HepG2 (cell line): ENCODE results near the gene CCDC38. TPM values are rescaled to one million over a fixed set of nuclear protein-coding genes. Genes with fewer than 3 reads are reported as not detected.

ENCODE experiments used
- ATF7-NPFF ChIP-seq: sonication (generic); formaldehyde crosslinking; IDR thresholded peaks from 2 replicates; pipeline ENCODE4 v1.8.1; 2023; ENCODE audit warnings: mild to moderate bottlenecking, low read depth, missing genetic modification reagents, moderate library complexity
- CEBPG ChIP-seq: IDR thresholded peaks from 2 replicates; pipeline ENCODE4 v1.6.1; 2016
- FOSL2 ChIP-seq: sonication (generic); formaldehyde crosslinking; IDR thresholded peaks from 2 replicates; pipeline ENCODE4 v1.4.0; 2020; ENCODE audit warnings: missing genetic modification reagents
- HNF4A ChIP-seq: sonication (generic); formaldehyde crosslinking; IDR thresholded peaks from 2 replicates; pipeline ENCODE4 v1.4.0; 2020; ENCODE audit warnings: missing genetic modification reagents
- HOXA9 ChIP-seq: sonication (generic); formaldehyde crosslinking; IDR thresholded peaks from 2 replicates; pipeline ENCODE4 v1.8.1; 2022; ENCODE audit warnings: missing genetic modification reagents, mild to moderate bottlenecking, moderate library complexity, borderline replicate concordance
- IRF2 ChIP-seq: IDR thresholded peaks from 2 replicates; pipeline ENCODE4 v1.6.1; 2018; ENCODE audit warnings: missing genetic modification reagents, missing compliant biosample characterization
- KAT8 ChIP-seq: IDR thresholded peaks from 2 replicates; pipeline ENCODE4 v1.6.1; 2016; ENCODE audit warnings: missing genetic modification reagents, missing compliant biosample characterization
- KLF9 ChIP-seq: IDR thresholded peaks from 2 replicates; pipeline ENCODE4 v1.6.1; 2016; ENCODE audit warnings: low read depth
- NFIB ChIP-seq: sonication (generic); formaldehyde crosslinking; IDR thresholded peaks from 2 replicates; pipeline ENCODE4 v1.9.0; 2021; ENCODE audit warnings: missing genetic modification reagents, mild to moderate bottlenecking, borderline replicate concordance
- PAXIP1 ChIP-seq: sonication (generic); formaldehyde crosslinking; conservative IDR thresholded peaks from 2 replicates; pipeline ENCODE4 v1.4.0; 2020; ENCODE audit warnings: mild to moderate bottlenecking, missing genetic modification reagents, moderate library complexity
- PITX1 ChIP-seq: sonication (generic); formaldehyde crosslinking; IDR thresholded peaks from 2 replicates; pipeline ENCODE4 v1.5.1; 2020; ENCODE audit warnings: mild to moderate bottlenecking, missing genetic modification reagents
- POLR2G ChIP-seq: fragments of 200-400 bp; formaldehyde crosslinking; IDR thresholded peaks from 2 replicates; pipeline ENCODE4 v1.6.1; 2018; ENCODE audit warnings: mild to moderate bottlenecking, low read depth, low read length, moderate library complexity
- SP1 ChIP-seq, 2 experiments: fragments of 450-650 bp in 1 of 2; sonication (generic) in 1 of 2; formaldehyde crosslinking in 1 of 2; IDR thresholded peaks; 2 replicates each; pipeline versions ENCODE4 v1.4.0 to v1.6.1; 2016 to 2020; ENCODE audit warnings: missing genetic modification reagents in 1 of 2
- ZFP82 ChIP-seq: sonication (generic); formaldehyde crosslinking; IDR thresholded peaks from 2 replicates; pipeline ENCODE4 v1.5.1; 2020; ENCODE audit warnings: mild to moderate bottlenecking, missing genetic modification reagents, borderline replicate concordance
- ZKSCAN8 ChIP-seq: IDR thresholded peaks from 2 replicates; pipeline ENCODE4 v1.6.1; 2016; ENCODE audit warnings: borderline replicate concordance, missing genetic modification reagents, missing compliant biosample characterization
- ZNF136 ChIP-seq: sonication (generic); formaldehyde crosslinking; IDR thresholded peaks from 2 replicates; pipeline ENCODE4 v1.8.1; 2022; ENCODE audit warnings: low read depth, mild to moderate bottlenecking, moderate library complexity, missing genetic modification reagents
- ZNF224 ChIP-seq: sonication (generic); formaldehyde crosslinking; IDR thresholded peaks from 2 replicates; pipeline ENCODE4 v1.5.0; 2020; ENCODE audit warnings: mild to moderate bottlenecking, missing genetic modification reagents
- ZNF414 ChIP-seq: sonication (generic); formaldehyde crosslinking; IDR thresholded peaks from 2 replicates; pipeline ENCODE4 v1.5.0; 2020; ENCODE audit warnings: missing genetic modification reagents
- ZNF607 ChIP-seq: sonication (generic); formaldehyde crosslinking; IDR thresholded peaks from 2 replicates; pipeline ENCODE4 v1.5.1; 2020; ENCODE audit warnings: missing genetic modification reagents, mild to moderate bottlenecking, borderline replicate concordance
- ZNF770 ChIP-seq: sonication (generic); formaldehyde crosslinking; IDR thresholded peaks from 2 replicates; pipeline ENCODE4 v1.5.0; 2020; ENCODE audit warnings: mild to moderate bottlenecking, missing genetic modification reagents
- polyA plus RNA-seq, 8 experiments: library from polyadenylated mRNA; depleted of rRNA in 3 of 8; stranded (reverse) in 7 of 8; unstranded in 1 of 8; fragments of >200 nt; fragmentation: Illumina TruSeq in 4 of 8; extraction: Trizol in 4 of 8; gene quantifications; 2 replicates each; pipeline versions ENCODE4 v1.2.1 to v1.2.3, GENCODE V29; 2011 to 2016; ENCODE audit warnings: low read depth in 4 of 8, missing spikeins in 1 of 8, mixed read lengths in 1 of 8; ENCODE audit not compliant: insufficient read depth in 1 of 8
- total RNA-seq, 5 experiments: library from RNA; depleted of rRNA; stranded (reverse); fragments of >200 nt; fragmentation: Illumina TruSeq; extraction: Trizol; gene quantifications; 2 replicates each; pipeline ENCODE4 v1.2.3, GENCODE V29; 2016; ENCODE audit warnings: low read depth in 1 of 5
- TF ChIP-seq, protein P1 (sequence below): sonication (generic); formaldehyde crosslinking; IDR thresholded peaks from 2 replicates; pipeline ENCODE4 v1.5.0; 2020; ENCODE audit warnings: missing genetic modification reagents
- TF ChIP-seq, protein P2 (sequence below): sonication (generic); formaldehyde crosslinking; IDR thresholded peaks from 2 replicates; pipeline ENCODE4 v1.4.0; 2020; ENCODE audit warnings: missing genetic modification reagents

The CCDC38 gene
- total and polyA plus RNA-seq, 2 of the 13 experiments (the other 11 are each of a cell fraction or from before 2014, with no cell fraction given): 0.24 to 0.32 TPM

DNA sequence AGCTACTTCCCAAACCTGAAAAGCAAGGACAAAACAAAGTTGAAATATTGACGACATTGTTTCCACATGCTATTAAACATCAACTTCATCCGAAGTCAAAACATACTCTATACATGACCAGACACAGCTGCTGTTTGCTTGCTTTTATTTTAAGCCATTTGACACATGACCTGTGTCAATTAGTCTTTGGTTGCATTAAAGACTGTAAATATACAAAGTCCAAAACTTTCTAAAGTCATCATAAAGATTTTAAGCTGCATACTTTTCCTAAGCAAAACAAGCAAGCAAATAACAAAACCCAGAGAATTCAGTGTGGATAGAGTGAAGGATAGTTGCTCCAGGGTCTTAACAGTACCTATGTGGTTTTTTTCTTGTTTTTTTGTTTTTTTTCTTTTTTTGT, 31.9 kb upstream of the CCDC38 start (continued):
- no peak for TF ChIP-seq ATF7-NPFF (CRISPR knock-in tag)
- TF ChIP-seq HOXA9: no peak
- TF ChIP-seq PAXIP1 (CRISPR knock-in tag): peak; percentile 99
- no peak; the same call in 1 of the 2 replicates for TF ChIP-seq ZNF136 (CRISPR knock-in tag)
- TF ChIP-seq HNF4A (CRISPR knock-in tag): peak; percentile 97
- TF ChIP-seq CEBPG (CRISPR knock-in tag): peak; percentile 75
- peak; percentile 57; the same call in 1 of the 2 replicates for TF ChIP-seq ZKSCAN8 (CRISPR knock-in tag)
- TF ChIP-seq IRF2 (CRISPR knock-in tag): peak; percentile 78
- no peak for TF ChIP-seq ZNF414
- no peak for TF ChIP-seq ZNF607
- TF ChIP-seq KAT8: peak; percentile 69
- no peak for TF ChIP-seq KLF9 (CRISPR knock-in tag)
- TF ChIP-seq, protein P1, sequence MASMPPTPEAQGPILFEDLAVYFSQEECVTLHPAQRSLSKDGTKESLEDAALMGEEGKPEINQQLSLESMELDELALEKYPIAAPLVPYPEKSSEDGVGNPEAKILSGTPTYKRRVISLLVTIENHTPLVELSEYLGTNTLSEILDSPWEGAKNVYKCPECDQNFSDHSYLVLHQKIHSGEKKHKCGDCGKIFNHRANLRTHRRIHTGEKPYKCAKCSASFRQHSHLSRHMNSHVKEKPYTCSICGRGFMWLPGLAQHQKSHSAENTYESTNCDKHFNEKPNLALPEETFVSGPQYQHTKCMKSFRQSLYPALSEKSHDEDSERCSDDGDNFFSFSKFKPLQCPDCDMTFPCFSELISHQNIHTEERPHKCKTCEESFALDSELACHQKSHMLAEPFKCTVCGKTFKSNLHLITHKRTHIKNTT: no peak
- no peak for TF ChIP-seq ZNF224 (CRISPR knock-in tag)
- TF ChIP-seq FOSL2 (CRISPR knock-in tag): no peak
- TF ChIP-seq, protein P2, sequence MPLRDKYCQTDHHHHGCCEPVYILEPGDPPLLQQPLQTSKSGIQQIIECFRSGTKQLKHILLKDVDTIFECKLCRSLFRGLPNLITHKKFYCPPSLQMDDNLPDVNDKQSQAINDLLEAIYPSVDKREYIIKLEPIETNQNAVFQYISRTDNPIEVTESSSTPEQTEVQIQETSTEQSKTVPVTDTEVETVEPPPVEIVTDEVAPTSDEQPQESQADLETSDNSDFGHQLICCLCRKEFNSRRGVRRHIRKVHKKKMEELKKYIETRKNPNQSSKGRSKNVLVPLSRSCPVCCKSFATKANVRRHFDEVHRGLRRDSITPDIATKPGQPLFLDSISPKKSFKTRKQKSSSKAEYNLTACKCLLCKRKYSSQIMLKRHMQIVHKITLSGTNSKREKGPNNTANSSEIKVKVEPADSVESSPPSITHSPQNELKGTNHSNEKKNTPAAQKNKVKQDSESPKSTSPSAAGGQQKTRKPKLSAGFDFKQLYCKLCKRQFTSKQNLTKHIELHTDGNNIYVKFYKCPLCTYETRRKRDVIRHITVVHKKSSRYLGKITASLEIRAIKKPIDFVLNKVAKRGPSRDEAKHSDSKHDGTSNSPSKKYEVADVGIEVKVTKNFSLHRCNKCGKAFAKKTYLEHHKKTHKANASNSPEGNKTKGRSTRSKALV: peak; percentile 33; the same call in 1 of the 2 replicates
- TF ChIP-seq ZNF770 (CRISPR knock-in tag): no peak
- TF ChIP-seq NFIB (CRISPR knock-in tag): no peak
- no peak for TF ChIP-seq ZFP82 (CRISPR knock-in tag)
- no peak for TF ChIP-seq SP1 (IDR thresholded peaks at IDR 0.05)
- no peak for TF ChIP-seq SP1 (CRISPR knock-in tag; IDR thresholded peaks at IDR 0.05)
- peak; percentile 91 for TF ChIP-seq PITX1 (CRISPR knock-in tag)
- no peak for TF ChIP-seq POLR2G
